Measurements from ENCODE around the gene HDHD5.

Gene HDHD5

GRCh38 chr22:17140826-17141766, 18.0 kb downstream of the HDHD5 start:
- Histone ChIP-seq H3K4me3 (no peak overlapping the region), H3K4me2 (no peak overlapping the region), H3K4me1 (peaks cover 7% of the 10 kb centered on the region), H4K20me1 (peaks cover 93% of the 10 kb centered on the region), H3K9me3 (no peaks in the 10 kb centered on the region), H3K36me3 (peaks cover 98% of the 10 kb centered on the region), H3K27ac (no peak overlapping the region), H3K9ac (no peak overlapping the region), H3K27me3 (no peaks in the 10 kb centered on the region)
- no peak for TF ChIP-seq Cebpa-rat (IDR thresholded peaks at IDR 0.05)

GRCh38 chr22:17140022-17140421, 19.1 kb downstream of the HDHD5 start:
- no peak overlapping the region for H3K4me2 ChIP-seq
- peaks cover 95% of the 10 kb centered on the region for H3K36me3 ChIP-seq
- no peaks in the 10 kb centered on the region for H3K27me3 ChIP-seq
- H3K27ac ChIP-seq: no peak overlapping the region
- TF ChIP-seq Cebpa-rat (IDR thresholded peaks at IDR 0.05): no peak
- H3K9me3 ChIP-seq: no peaks in the 10 kb centered on the region
- H3K4me3 ChIP-seq: no peak overlapping the region
- H3K9ac ChIP-seq: no peak overlapping the region
- H4K20me1 ChIP-seq: peaks cover 88% of the 10 kb centered on the region
- H3K4me1 ChIP-seq: no peaks in the 10 kb centered on the region

GRCh38 chr22:17138513-17138912, 20.6 kb downstream of the HDHD5 start:
- Histone ChIP-seq H3K27ac (no peak overlapping the region), H3K27me3 (no peaks in the 10 kb centered on the region), H3K9me3 (no peaks in the 10 kb centered on the region), H3K4me3 (no peak overlapping the region), H3K36me3 (peaks cover 93% of the 10 kb centered on the region), H3K4me2 (no peak overlapping the region), H4K20me1 (peaks cover 74% of the 10 kb centered on the region), H3K9ac (no peak overlapping the region), H3K4me1 (no peaks in the 10 kb centered on the region)
- TF ChIP-seq Cebpa-rat (IDR thresholded peaks at IDR 0.05): no peak

GRCh38 chr22:17137861-17138425, 21.1 kb downstream of the HDHD5 start:
- no peak overlapping the region for H3K4me3 ChIP-seq
- H3K9ac ChIP-seq: no peak overlapping the region
- no peaks in the 10 kb centered on the region for H3K9me3 ChIP-seq
- H3K27me3 ChIP-seq: no peaks in the 10 kb centered on the region
- no peaks in the 10 kb centered on the region; the same call in 1 of the 2 replicates for H3K4me1 ChIP-seq
- H3K4me2 ChIP-seq: no peak overlapping the region
- H3K36me3 ChIP-seq: peaks cover 93% of the 10 kb centered on the region
- H4K20me1 ChIP-seq: peaks cover 68% of the 10 kb centered on the region
- no peak for TF ChIP-seq Cebpa-rat (IDR thresholded peaks at IDR 0.05)
- H3K27ac ChIP-seq: no peak overlapping the region

- Histone ChIP-seq H3K27me3 (no peaks in the 10 kb centered on the region), H4K20me1 (peaks cover 60% of the 10 kb centered on the region), H3K4me2 (no peak overlapping the region), H3K9ac (no peak overlapping the region), H3K9me3 (no peaks in the 10 kb centered on the region), H3K4me3 (no peak overlapping the region), H3K4me1 (peaks cover 7% of the 10 kb centered on the region), H3K36me3 (peaks cover 87% of the 10 kb centered on the region), H3K27ac (no peak overlapping the region)
- TF ChIP-seq Cebpa-rat (IDR thresholded peaks at IDR 0.05): no peak
These were observed 21.9 kb downstream of the HDHD5 start for GRCh38 chr22:17137170-17137569.

GRCh38 chr22:17135153-17135760, 23.8 kb downstream of the HDHD5 start:
- Histone ChIP-seq H3K36me3 (peaks cover 68% of the 10 kb centered on the region), H3K27ac (no peak overlapping the region), H3K27me3 (no peaks in the 10 kb centered on the region), H4K20me1 (peaks cover 41% of the 10 kb centered on the region), H3K4me1 (peaks cover 17% of the 10 kb centered on the region), H3K9ac (no peak overlapping the region), H3K4me2 (no peak overlapping the region), H3K4me3 (no peak overlapping the region), H3K9me3 (no peaks in the 10 kb centered on the region)
- no peak for TF ChIP-seq Cebpa-rat (IDR thresholded peaks at IDR 0.05)

GRCh38 chr22:17133137-17133536, 25.9 kb downstream of the HDHD5 start:
- Histone ChIP-seq H3K4me1 (peaks cover 17% of the 10 kb centered on the region), H3K36me3 (peaks cover 47% of the 10 kb centered on the region), H3K4me2 (no peak overlapping the region), H4K20me1 (peaks cover 20% of the 10 kb centered on the region), H3K9ac (no peak overlapping the region), H3K4me3 (no peak overlapping the region), H3K9me3 (no peaks in the 10 kb centered on the region), H3K27me3 (no peaks in the 10 kb centered on the region), H3K27ac (no peak overlapping the region)
- TF ChIP-seq Cebpa-rat (IDR thresholded peaks at IDR 0.05): no peak

- Histone ChIP-seq H3K4me1 (peaks cover 17% of the 10 kb centered on the region), H3K4me3 (no peak overlapping the region), H3K27me3 (no peaks in the 10 kb centered on the region), H3K4me2 (peak overlapping the region; percentile 68), H3K36me3 (peaks cover 37% of the 10 kb centered on the region), H3K9ac (no peak overlapping the region), H3K27ac (no peak overlapping the region), H3K9me3 (no peaks in the 10 kb centered on the region), H4K20me1 (peaks cover 10% of the 10 kb centered on the region)
- TF ChIP-seq Cebpa-rat (IDR thresholded peaks at IDR 0.05): no peak
These were observed 27.0 kb downstream of the HDHD5 start for GRCh38 chr22:17132112-17132511.

GRCh38 chr22:17131686-17132085, 27.4 kb downstream of the HDHD5 start:
- H3K36me3 ChIP-seq: peaks cover 33% of the 10 kb centered on the region
- H3K4me3 ChIP-seq: no peak overlapping the region
- 0 out of 2 replicates have a peak overlapping the region, but pooled peaks have one; percentile 9 for H3K27ac ChIP-seq
- peak overlapping the region; percentile 68 for H3K4me2 ChIP-seq
- TF ChIP-seq Cebpa-rat (IDR thresholded peaks at IDR 0.05): no peak
- 0 out of 2 replicates have a peak, but pooled peaks cover 7% of the 10 kb centered on the region for H4K20me1 ChIP-seq
- H3K9me3 ChIP-seq: no peaks in the 10 kb centered on the region
- H3K4me1 ChIP-seq: peaks cover 17% of the 10 kb centered on the region
- H3K27me3 ChIP-seq: no peaks in the 10 kb centered on the region
- no peak overlapping the region for H3K9ac ChIP-seq

- no peak overlapping the region for H3K9ac ChIP-seq
- 0 out of 2 replicates have a peak, but pooled peaks cover 3% of the 10 kb centered on the region for H4K20me1 ChIP-seq
- no peak for TF ChIP-seq Cebpa-rat (IDR thresholded peaks at IDR 0.05)
- no peak overlapping the region for H3K27ac ChIP-seq
- H3K36me3 ChIP-seq: peaks cover 22% of the 10 kb centered on the region
- no peak overlapping the region for H3K4me3 ChIP-seq
- no peak overlapping the region for H3K4me2 ChIP-seq
- no peaks in the 10 kb centered on the region for H3K9me3 ChIP-seq
- H3K27me3 ChIP-seq: no peaks in the 10 kb centered on the region
- H3K4me1 ChIP-seq: peaks cover 17% of the 10 kb centered on the region
These were observed 28.9 kb downstream of the HDHD5 start for GRCh38 chr22:17130199-17130598.
